IPS-11a (cell line): ENCODE measurements around the gene PTPRO.

ENCODE experiments used
- H3K4me3 ChIP-seq: one replicate; pipeline ENCODE4 v1.5.1; 2013; ENCODE audit warnings: low read depth, low read length, control low read depth

Gene PTPRO

GRCh38 chr12:15443611-15444010 is 121.3 kb downstream of the PTPRO start:
- no peak overlapping the region for H3K4me3 ChIP-seq

DNA sequence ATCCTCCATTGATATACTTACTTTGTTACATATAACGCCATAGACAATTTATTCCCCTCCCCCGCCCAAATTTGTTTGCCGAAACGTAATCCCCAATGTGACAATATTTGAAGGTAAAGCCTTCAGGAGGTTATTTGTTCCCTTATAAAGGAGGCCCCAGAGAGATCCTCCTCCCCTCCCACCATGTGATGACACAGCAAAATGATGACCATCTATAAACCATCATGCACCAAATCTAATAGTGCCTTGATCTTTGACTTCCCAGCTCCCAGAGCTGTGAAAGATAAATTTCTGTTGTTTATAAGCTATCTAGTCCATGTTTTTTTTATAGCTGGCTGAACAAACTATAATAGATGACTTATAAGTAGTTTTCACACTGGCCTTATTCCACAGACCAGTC is 122.2 kb downstream of the PTPRO start:
- no peak overlapping the region for H3K4me3 ChIP-seq

DNA sequence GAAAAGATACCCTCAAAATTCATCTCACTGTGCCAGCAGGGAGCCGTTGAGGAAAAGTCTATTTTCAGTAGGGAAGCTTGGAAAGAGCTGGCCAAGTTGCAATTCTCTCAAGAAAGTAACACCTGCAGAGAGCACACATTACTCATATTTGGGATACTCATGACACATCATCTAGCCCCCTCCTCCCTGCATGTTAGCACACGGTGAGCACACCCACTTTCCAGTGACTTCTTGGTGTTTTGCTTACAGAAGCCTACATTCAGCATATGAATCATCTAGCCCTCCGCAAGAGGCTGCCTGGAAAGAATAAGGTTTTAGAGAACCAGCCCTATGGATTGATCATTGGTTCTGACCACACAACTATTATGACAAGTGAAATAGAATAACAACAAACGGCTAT is 124.5 kb downstream of the PTPRO start:
- no peak overlapping the region for H3K4me3 ChIP-seq

DNA sequence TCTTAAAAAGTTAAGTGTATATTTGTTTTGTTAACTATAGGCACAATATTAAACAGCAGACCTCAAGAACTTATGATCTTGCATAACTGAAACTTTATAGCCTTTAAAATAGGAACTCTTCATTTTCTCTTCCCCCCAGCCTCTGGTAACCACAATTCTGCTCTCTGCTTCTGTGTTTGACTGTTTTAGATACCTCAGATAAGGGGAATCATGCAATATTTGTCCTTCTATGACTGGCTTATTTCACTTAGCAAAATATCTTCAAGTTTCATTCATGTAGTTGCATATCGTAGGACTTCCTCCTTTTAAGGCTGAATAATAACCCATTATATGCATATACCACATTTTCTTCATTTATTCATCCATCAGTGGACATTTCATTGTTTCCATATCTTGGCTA is 131.3 kb downstream of the PTPRO start:
- H3K4me3 ChIP-seq = no peak overlapping the region

GRCh38 chr12:15458008-15458407 is 135.7 kb downstream of the PTPRO start:
- H3K4me3 ChIP-seq = no peak overlapping the region

DNA sequence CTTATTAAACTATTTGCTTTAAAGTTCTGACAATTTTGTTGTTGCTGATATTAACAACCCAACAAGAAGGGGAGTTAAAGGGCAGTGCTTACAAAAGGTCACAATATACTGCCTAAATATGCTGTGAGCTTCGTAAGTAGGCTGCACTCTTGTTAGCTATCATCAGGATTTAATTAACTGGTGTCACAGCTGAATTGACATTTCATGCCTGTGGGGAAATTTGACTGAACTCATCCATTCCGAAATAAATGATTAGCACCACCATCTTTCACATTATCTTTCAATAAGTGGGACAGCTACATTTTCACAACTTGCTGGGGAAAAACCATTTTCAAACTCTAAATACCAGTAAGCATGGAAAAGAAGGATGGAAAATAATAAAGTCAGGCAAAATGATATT is 146.6 kb downstream of the PTPRO start:
- no peak overlapping the region for H3K4me3 ChIP-seq

DNA sequence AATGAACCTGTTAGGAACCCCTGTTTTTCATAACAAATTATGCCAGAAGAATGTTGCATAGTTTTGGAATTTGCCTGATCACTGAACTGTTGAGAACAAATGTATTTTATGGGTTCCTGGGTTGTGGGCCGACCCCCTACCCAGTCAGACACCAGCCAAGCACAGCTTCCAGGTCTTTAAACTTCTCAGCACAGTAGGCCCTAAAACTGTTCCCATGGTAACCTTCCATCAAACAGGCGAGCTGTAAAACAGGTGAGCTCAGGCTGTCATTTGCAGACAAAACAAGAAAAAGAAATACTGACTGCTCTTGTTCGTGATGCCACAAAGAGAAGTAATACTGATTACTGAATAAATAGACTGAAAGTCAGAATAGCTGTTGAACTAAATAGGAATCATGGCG is 147.0 kb downstream of the PTPRO start:
- no peak overlapping the region for H3K4me3 ChIP-seq

- no peak overlapping the region for H3K4me3 ChIP-seq
Measured at GRCh38 chr12:15472036-15472435, 149.7 kb downstream of the PTPRO start.

DNA sequence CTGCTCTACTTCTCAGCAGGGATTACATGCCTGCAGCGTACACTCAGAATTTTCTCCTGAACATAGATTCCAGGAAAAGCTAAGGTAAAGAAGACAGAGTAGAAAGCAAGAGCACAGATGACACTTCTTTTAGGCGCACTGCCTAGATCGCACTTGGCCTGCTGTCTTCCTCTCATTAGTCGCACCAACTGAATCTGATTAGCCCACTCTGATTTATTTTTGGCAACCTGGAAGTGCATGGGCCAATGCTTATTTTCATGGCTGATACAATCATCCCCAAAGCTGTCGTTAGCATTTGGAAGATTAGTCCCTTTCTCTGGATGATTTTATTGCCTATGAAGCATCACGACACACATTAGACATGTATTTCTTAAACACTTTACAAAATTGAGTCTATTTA is 152.5 kb downstream of the PTPRO start:
- H3K4me3 ChIP-seq = no peak overlapping the region

DNA sequence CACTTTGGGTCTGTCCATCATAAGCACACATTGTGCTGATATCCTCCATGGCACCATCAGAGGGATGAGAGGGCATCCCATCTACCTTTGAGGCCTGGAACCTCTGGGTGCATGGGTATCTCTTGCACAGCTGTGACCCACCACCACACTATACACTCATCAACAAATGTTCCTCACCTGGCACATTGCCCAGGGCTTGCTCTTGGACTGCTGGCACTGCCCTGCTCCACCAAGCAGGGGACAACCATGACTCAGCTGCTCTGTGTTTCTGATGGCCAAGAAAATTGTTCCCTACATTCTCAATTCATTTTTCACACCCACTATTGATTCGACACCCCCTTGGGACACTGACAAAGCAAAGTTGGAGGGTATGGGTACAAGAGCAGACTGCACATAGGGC is 155.5 kb downstream of the PTPRO start:
- H3K4me3 ChIP-seq = no peak overlapping the region

DNA sequence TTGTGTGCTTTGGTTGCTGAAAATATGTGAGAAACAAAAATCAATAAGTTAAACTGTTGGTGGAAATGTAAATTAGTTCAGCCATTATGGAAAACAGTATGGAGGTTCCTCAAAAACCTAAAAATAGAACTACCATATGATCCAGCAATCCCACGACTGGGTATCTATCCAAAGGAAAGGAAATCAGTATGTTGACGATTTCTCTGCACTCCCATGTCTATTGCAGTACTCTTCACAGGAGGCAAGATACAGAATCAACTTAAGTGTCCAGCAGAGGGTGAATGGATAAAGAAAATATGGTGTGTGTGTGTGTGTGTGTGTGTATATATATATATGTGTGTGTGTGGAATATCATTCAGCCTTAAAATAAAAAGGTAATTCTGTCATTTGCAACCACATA is 159.5 kb downstream of the PTPRO start:
- no peak overlapping the region for H3K4me3 ChIP-seq

DNA sequence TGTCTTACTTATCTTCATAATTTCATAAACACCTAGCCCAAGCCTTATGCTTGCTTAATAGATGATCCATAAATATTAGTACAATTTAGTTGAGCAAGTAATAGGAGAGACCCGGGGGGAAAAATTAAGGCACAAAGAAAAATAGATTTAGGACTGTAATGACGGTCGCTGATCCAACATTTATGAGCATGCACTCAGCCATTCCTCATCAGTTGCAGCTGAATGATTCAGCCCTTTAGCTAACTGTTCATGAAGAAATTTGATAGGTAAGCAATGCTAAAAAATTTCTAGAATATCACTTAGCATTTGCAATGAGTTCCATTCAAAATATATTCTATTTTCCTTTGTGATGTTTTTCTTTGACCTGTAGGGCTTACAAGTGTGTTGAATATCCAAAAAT is 163.2 kb downstream of the PTPRO start:
- no peak overlapping the region for H3K4me3 ChIP-seq

DNA sequence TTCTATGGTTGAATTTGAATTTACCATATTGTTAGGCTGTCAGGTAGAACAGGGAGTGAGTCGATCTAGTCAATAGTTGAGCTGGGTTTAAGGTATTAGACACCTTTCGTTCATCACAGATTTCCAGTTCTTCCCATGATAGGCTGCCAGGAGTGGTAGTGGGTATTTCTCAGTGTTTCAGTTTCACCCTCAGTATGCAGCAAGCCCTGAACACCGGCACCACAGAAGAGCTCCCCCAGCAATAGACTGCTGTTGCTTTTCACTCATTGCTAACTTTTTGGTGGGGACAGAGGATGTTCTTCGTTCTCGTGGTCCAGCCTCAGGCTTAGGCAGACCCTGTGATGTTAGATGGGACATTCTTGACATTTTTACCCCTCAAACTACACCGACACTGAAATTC is 164.6 kb downstream of the PTPRO start:
- H3K4me3 ChIP-seq = no peak overlapping the region

DNA sequence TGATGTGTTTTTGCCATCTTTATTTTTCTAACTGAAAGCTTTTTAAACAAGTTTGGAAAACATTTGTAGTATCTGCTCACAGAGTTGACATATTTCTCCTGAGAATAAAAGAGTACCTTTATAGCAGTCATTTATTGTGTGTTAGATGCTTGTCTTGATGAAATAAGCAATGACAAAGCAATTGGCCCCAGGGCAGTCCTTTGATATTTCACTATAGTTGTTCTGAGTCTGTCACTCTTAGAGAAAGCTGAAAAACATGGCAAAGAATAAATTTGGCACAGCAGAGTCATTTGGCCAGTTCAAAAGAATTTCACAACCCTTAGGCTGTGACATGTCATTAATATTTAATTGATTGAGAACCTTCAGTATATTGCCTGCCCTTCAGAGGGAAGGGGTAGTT is 166.2 kb downstream of the PTPRO start:
- H3K4me3 ChIP-seq = no peak overlapping the region

DNA sequence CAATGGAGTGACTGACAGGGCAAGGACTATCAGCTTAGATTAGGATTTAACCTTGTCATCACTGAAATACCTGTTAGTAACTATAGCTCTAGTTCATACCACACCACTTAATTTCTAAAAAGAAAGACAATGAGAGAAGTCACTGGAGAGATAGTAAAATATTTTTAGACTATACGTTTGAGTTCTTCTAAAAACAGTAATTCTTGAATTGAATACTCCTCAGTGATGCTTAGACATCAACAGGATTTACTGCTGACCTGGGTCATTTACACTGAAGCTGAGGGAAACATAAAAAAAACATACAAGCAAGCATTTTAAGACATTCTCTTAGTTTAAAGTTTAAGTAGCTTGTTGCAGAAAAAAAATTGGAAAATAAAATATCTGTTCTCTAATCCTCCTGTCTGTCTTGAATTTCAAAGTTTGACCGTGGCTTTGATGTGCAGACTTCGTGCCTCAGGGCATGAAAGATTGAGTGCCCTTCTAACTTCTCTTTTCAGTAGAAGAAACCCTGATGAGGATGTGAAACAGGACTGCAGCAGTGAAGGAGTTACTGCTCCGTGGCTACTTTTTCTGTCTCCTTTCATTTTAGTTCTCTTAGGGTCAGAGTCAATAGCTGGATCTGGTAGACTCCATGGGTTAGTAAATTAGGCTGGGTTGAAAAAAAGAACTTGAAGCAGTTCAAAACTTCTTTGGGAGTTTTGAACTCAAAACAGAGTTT is 172.2 kb downstream of the PTPRO start:
- no peak overlapping the region for H3K4me3 ChIP-seq

DNA sequence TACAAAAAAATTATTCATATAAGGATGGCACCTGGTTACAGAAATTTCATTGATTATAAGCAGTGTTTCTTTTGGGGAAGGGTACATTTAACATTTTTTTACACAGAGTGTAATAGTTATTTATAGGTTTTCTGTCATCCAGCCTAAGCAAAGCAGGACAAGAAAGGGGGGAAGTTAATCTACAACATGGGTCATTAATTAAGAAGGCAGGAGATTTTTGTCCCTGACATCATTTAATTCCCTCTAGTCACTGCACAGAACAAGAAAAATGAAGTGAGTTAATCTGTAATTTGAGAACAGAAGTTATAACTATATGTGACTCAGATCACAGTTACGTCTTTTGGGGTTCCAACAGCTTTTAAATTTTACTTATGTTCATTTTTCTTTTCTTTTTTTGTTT is 173.4 kb downstream of the PTPRO start:
- no peak overlapping the region for H3K4me3 ChIP-seq

- H3K4me3 ChIP-seq = no peak overlapping the region
Measured at GRCh38 chr12:15496738-15497137, 174.4 kb downstream of the PTPRO start.

GRCh38 chr12:15497671-15498292 is 175.5 kb downstream of the PTPRO start:
- no peak overlapping the region for H3K4me3 ChIP-seq

DNA sequence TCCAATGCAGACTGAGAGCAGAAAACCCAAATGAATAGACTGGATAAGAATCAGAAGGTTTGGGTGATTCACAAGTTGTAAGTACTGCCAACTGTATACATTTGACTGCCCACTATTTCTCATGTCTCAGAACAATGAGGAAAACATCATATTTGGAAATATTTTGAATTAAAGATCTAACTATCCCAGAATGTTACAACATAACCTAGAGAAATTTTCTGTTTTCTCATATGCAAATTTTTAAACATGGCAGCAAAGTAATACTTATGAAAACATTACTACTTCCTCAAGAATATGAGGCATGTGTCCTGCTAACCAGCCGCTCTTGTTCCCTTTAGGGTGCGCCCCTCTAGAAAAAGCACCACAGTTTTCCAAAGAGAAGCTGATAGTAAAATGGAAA is 179.9 kb downstream of the PTPRO start:
- no peak overlapping the region for H3K4me3 ChIP-seq

- no peak overlapping the region for H3K4me3 ChIP-seq
Measured at GRCh38 chr12:15505616-15506015, 183.3 kb downstream of the PTPRO start.

GRCh38 chr12:15515010-15515409 is 192.7 kb downstream of the PTPRO start:
- H3K4me3 ChIP-seq = no peak overlapping the region

DNA sequence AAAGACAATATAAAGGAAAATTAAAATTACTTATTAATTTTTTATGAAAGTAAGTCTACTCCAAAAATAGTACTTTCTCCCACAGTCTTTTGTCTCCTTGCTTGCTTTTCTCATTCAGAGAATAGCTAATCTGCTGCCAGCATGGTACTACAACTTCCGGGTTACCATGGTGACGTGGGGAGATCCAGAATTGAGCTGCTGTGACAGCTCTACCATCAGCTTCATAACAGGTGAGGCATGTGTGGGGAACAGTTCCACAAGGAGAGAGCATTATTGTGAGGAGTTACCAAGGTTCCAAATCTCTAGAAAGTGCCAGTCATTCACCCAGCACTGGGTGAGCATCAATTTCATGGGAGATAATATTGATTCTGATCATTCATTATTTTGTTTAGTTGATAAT is 197.8 kb downstream of the PTPRO start:
- no peak overlapping the region for H3K4me3 ChIP-seq

- H3K4me3 ChIP-seq = no peak overlapping the region
Measured at GRCh38 chr12:15520844-15521243, 198.5 kb downstream of the PTPRO start.
